Measurements from ENCODE around the gene C11orf42.

C11orf42 gene

GRCh38 chr11:6205366-6205765, at the start of gene C11orf42:
Gene C11orf42, plus strand, starts transcription at chr11:6205557. Its CDS starts 59 bp downstream, at chr11:6205616.
- no peak for DNase-seq

- DNase-seq: no peak
These were observed 48.6 kb upstream of the C11orf42 start for GRCh38 chr11:6156628-6157359.

- no peak for DNase-seq
These were observed 35.1 kb upstream of the C11orf42 start, which contains the start of gene OR52B2 for GRCh38 chr11:6170226-6170625. Gene OR52B2, minus strand, starts transcription at chr11:6170326. Its CDS starts 0 bp downstream, at chr11:6170326.

- DNase-seq: no peak
These were observed 29.9 kb upstream of the C11orf42 start for GRCh38 chr11:6175440-6175839.

GRCh38 chr11:6191742-6192141, 13.6 kb upstream of the C11orf42 start:
- no peak for DNase-seq

GRCh38 chr11:6194065-6194581, 11.2 kb upstream of the C11orf42 start:
- DNase-seq: no peak

- no peak for DNase-seq
These were observed 9.0 kb upstream of the C11orf42 start for GRCh38 chr11:6196396-6196795.

GRCh38 chr11:6197466-6198200, 7.7 kb upstream of the C11orf42 start:
- no peak for DNase-seq

GRCh38 chr11:6199174-6199810, 6.1 kb upstream of the C11orf42 start, which contains the start of gene OR52W1:
Gene OR52W1, plus strand, starts transcription at chr11:6199224. Its CDS starts 0 bp downstream, at chr11:6199224.
- no peak for DNase-seq

- no peak for DNase-seq
These were observed 4.4 kb upstream of the C11orf42 start for GRCh38 chr11:6200975-6201374.

- DNase-seq: no peak
These were observed 3.9 kb upstream of the C11orf42 start for GRCh38 chr11:6201481-6201880.

- no peak for DNase-seq
These were observed 3.3 kb upstream of the C11orf42 start for GRCh38 chr11:6202041-6202440.

GRCh38 chr11:6203327-6203726, 2.0 kb upstream of the C11orf42 start:
- DNase-seq: no peak

GRCh38 chr11:6204706-6205105, 651 bp upstream of the C11orf42 start:
- DNase-seq: no peak

GRCh38 chr11:6206456-6207180, 1.3 kb downstream of the C11orf42 start:
- DNase-seq: no peak

- DNase-seq: no peak
These were observed 4.4 kb downstream of the C11orf42 start for GRCh38 chr11:6209801-6210200.

GRCh38 chr11:6210274-6210955, 5.1 kb downstream of the C11orf42 start:
- no peak for DNase-seq

- DNase-seq: no peak
These were observed 9.2 kb downstream of the C11orf42 start for GRCh38 chr11:6214530-6214929.

GRCh38 chr11:6216501-6216900, 11.1 kb downstream of the C11orf42 start:
- no peak for DNase-seq

- no peak for DNase-seq
These were observed 12.4 kb downstream of the C11orf42 start for GRCh38 chr11:6217722-6218121.

GRCh38 chr11:6219359-6219758, 14.0 kb downstream of the C11orf42 start:
- no peak for DNase-seq

- DNase-seq: no peak
These were observed 18.5 kb downstream of the C11orf42 start for GRCh38 chr11:6223854-6224253.
